Measurements from ENCODE around the gene TP53. TPM values are rescaled to one million over a fixed set of nuclear protein-coding genes. Genes with fewer than 3 reads are reported as not detected.
"Not testable (repeated sequence)": the region's sequence is repeated elsewhere in the genome, so short reads cannot be mapped to it uniquely, and the experiment has no call there.

Gene TP53
- total RNA-seq, 1 experiment from 2014 or later, result 181 TPM

DNA sequence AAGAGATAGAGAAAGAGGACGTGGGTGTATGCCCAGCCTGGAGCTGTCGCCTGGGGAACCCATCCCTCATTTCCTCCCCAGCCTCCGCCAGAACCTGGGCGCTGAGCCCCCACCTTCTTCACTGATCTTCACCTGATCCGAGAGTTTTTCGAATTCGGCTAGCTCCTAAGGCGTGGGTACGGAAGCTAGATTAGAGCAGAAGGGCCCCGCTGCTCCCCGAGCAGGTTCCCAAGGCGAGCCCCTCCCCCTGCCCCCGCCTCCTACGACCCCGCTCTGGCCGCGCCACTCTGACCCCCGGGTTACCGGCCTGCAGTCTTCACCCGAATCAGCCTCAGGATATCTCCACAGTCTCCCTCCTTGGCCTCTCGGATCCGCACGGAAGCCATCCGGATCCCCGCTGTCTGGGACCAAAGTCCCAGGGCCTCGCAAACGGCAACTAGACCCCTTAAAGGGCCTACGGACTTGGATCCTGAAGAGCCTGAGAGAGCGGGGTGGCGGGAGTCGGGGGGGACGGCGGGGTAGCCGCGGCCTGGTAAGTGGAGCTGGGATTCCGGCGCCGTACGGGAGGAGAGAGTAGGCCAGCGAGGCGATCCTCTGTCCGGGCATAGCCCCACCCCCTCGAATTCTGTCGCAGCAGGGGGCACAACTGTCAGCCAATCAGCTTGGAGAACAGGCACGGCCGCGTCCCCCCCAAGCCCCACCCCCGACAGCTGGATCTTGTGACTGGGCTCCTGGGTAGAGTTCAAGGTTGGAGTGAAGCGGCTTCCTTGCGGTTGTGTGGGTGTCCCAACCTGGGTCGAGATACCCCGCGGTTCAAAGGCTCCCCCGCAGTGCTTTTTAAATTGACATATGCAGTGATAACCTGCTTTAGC, 59.8 kb downstream of the TP53 start, which contains the start of gene SAT2:
Gene SAT2, minus strand, starts transcription at position 572 of the 872 bp plus-strand sequence. Its CDS starts 186 bp downstream, at position 386.
- peak within 1 kb of the TSS; percentile 93 for H3K27ac Mint-ChIP-seq (ENCODE audit: low read depth, unreplicated experiment)
- no peaks in the 10 kb centered on the region for H3K27me3 Mint-ChIP-seq (ENCODE audit: insufficient read depth, unreplicated experiment)
- DNase-seq (ENCODE audit: unreplicated experiment), result peak; percentile 95
- intact Hi-C loops (cut with micrococcal nuclease), result no loop called here
- H3K9me3 Mint-ChIP-seq (ENCODE audit: unreplicated experiment), result no peaks in the 10 kb centered on the region
- H3K36me3 Mint-ChIP-seq (ENCODE audit: insufficient read depth, unreplicated experiment), result peaks cover 14% of the 10 kb centered on the region
- TF ChIP-seq, protein P1, sequence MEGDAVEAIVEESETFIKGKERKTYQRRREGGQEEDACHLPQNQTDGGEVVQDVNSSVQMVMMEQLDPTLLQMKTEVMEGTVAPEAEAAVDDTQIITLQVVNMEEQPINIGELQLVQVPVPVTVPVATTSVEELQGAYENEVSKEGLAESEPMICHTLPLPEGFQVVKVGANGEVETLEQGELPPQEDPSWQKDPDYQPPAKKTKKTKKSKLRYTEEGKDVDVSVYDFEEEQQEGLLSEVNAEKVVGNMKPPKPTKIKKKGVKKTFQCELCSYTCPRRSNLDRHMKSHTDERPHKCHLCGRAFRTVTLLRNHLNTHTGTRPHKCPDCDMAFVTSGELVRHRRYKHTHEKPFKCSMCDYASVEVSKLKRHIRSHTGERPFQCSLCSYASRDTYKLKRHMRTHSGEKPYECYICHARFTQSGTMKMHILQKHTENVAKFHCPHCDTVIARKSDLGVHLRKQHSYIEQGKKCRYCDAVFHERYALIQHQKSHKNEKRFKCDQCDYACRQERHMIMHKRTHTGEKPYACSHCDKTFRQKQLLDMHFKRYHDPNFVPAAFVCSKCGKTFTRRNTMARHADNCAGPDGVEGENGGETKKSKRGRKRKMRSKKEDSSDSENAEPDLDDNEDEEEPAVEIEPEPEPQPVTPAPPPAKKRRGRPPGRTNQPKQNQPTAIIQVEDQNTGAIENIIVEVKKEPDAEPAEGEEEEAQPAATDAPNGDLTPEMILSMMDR (IDR thresholded peaks at IDR 0.05; ENCODE audit: unreplicated experiment), result no peak
- CTCF ChIA-PET, result interaction anchor here (0.5 to 2.0 kb wide), 16 partner anchors 10 to 217 kb away, joined by 3 to 10 read pairs (median 4); partner anchors contain the start of genes FXR2, MPDU1, SOX15 and TP53
- no TSS peak for BruUV-seq (replicated peaks)
- POLR2A ChIA-PET, result interaction anchor here (0.5 to 12.8 kb wide), 20 partner anchors 8 to 915 kb away, joined by 3 to 208 read pairs (median 3); partner anchors contain the start of genes FXR2, POLR2A, SOX15 and TP53
- H3K4me1 Mint-ChIP-seq (ENCODE audit: insufficient read depth, unreplicated experiment), result no peaks in the 10 kb centered on the region
- peak within 1 kb of the TSS; percentile 84 for H3K4me3 Mint-ChIP-seq (ENCODE audit: unreplicated experiment)

DNA sequence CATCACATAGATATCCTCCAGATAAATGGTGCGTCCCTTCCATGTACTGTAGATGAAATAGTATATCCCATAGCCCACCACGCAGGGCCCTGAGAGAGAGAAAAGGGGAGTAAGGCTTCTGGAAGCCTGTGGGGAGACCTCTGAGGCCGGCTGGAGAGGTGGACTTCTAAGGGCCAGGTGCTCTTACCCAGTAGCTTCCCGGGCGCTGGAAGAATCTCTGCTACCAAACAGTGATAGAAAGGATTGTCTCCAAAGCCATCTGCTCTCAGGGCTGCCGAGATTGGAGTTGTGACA, 60.4 kb downstream of the TP53 start:
- Mint-ChIP-seq H3K36me3 (ENCODE audit: insufficient read depth, unreplicated experiment) (peaks cover 14% of the 10 kb centered on the region), H3K9me3 (ENCODE audit: unreplicated experiment) (no peaks in the 10 kb centered on the region), H3K27me3 (ENCODE audit: insufficient read depth, unreplicated experiment) (no peaks in the 10 kb centered on the region), H3K27ac (ENCODE audit: low read depth, unreplicated experiment) (peak overlapping the region; percentile 93), H3K4me1 (ENCODE audit: insufficient read depth, unreplicated experiment) (no peaks in the 10 kb centered on the region), H3K4me3 (ENCODE audit: unreplicated experiment) (peak overlapping the region; percentile 84)
- no TSS peak for BruUV-seq (replicated peaks)
- DNase-seq (ENCODE audit: unreplicated experiment), result no peak
- CTCF ChIA-PET, result interaction anchor here (0.5 to 2.0 kb wide), 7 partner anchors 12 to 100 kb away, joined by 3 to 10 read pairs (median 4); partner anchors contain the start of genes FXR2, TP53 and WRAP53
- TF ChIP-seq, protein P1 (IDR thresholded peaks at IDR 0.05; ENCODE audit: unreplicated experiment), result no peak
- intact Hi-C loops (cut with micrococcal nuclease), result no loop called here
- POLR2A ChIA-PET, result interaction anchor here (0.5 to 12.8 kb wide), 12 partner anchors 9 to 90 kb away, joined by 3 to 208 read pairs (median 3); partner anchors contain the start of genes FXR2, SOX15, TP53 and WRAP53

DNA sequence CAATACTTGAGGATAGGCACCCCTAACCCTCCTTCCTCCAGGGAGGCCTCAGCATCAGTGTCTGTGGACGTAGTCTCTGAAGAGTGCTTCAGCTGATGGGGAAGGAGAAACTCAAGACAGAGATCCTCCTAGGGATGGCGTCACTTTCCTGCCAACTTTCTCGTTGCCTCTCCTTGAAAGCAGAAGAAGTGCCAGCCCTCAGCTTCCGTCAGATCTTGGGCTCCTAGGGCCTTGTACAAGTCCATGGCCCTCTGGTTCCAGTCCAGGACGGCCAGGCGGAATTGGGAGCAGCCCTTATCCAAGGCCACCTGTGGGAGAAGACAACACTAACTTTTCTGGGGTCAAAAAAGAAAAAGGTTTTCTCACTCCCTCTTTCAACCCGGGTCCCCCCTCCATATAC, 61.0 kb downstream of the TP53 start:
- H3K4me1 Mint-ChIP-seq (ENCODE audit: insufficient read depth, unreplicated experiment), result no peaks in the 10 kb centered on the region
- TF ChIP-seq, protein P1 (IDR thresholded peaks at IDR 0.05; ENCODE audit: unreplicated experiment), result no peak
- H3K27me3 Mint-ChIP-seq (ENCODE audit: insufficient read depth, unreplicated experiment), result no peaks in the 10 kb centered on the region
- TSS peak; percentile 86 for BruUV-seq (replicated peaks)
- peak overlapping the region; percentile 84 for H3K4me3 Mint-ChIP-seq (ENCODE audit: unreplicated experiment)
- ChIA-PET POLR2A (interaction anchor here (0.5 to 12.8 kb wide), 8 partner anchors 11 to 91 kb away, joined by 3 to 208 read pairs (median 6); partner anchors contain the start of genes FXR2, SOX15, TP53 and WRAP53), CTCF (interaction anchor here (0.6 to 2.0 kb wide), 4 partner anchors 11 to 61 kb away, joined by 4 to 10 read pairs (median 6); partner anchors contain the start of genes FXR2, TP53 and WRAP53)
- peaks cover 14% of the 10 kb centered on the region for H3K36me3 Mint-ChIP-seq (ENCODE audit: insufficient read depth, unreplicated experiment)
- no peak for DNase-seq (ENCODE audit: unreplicated experiment)
- peak overlapping the region; percentile 93 for H3K27ac Mint-ChIP-seq (ENCODE audit: low read depth, unreplicated experiment)
- H3K9me3 Mint-ChIP-seq (ENCODE audit: unreplicated experiment), result no peaks in the 10 kb centered on the region
- intact Hi-C loops (cut with micrococcal nuclease), result no loop called here

DNA sequence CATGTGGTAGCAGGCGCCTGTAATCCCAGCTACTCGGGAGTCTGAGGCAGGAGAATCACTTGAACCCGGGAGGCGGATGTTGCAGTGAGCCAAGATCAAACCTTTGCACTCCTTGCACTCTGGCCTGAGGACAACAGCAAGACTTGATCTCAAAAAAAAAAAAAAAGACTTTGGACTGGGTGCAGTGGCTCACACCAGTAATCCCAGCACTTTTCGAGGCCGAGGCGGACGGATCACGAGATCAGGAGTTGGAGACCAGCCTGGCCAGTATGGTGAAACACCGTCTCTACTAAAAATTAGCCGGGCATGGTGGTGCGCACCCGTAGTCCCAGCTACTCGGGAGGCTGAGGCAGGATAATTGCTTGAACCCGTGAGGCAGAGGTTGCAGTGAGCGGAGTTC, 61.5 kb downstream of the TP53 start:
- ChIA-PET POLR2A (interaction anchor here (1.3 to 12.8 kb wide), 3 partner anchors 11 to 61 kb away, joined by 3 to 208 read pairs (median 67); partner anchors contain the start of genes FXR2, TP53 and WRAP53), CTCF (interaction anchor here (1.3 kb wide), 1 partner anchor 11 kb away, joined by 3 read pairs; the partner anchor contains the start of gene FXR2)
- H3K36me3 Mint-ChIP-seq (ENCODE audit: insufficient read depth, unreplicated experiment), result peaks cover 14% of the 10 kb centered on the region
- H3K27me3 Mint-ChIP-seq (ENCODE audit: insufficient read depth, unreplicated experiment); H3K4me1 Mint-ChIP-seq (ENCODE audit: insufficient read depth, unreplicated experiment); H3K4me3 Mint-ChIP-seq (ENCODE audit: unreplicated experiment); BruUV-seq (replicated peaks); H3K27ac Mint-ChIP-seq (ENCODE audit: low read depth, unreplicated experiment); DNase-seq (ENCODE audit: unreplicated experiment); H3K9me3 Mint-ChIP-seq (ENCODE audit: unreplicated experiment); intact Hi-C loops (cut with micrococcal nuclease): not testable (repeated sequence)

Measured in MCF 10A (cell line).